ENCODE measurements around the gene TAGAP.
"Not testable (repeated sequence)": the region's sequence is repeated elsewhere in the genome, so short reads cannot be mapped to it uniquely, and the experiment has no call there.

TAGAP gene

DNA sequence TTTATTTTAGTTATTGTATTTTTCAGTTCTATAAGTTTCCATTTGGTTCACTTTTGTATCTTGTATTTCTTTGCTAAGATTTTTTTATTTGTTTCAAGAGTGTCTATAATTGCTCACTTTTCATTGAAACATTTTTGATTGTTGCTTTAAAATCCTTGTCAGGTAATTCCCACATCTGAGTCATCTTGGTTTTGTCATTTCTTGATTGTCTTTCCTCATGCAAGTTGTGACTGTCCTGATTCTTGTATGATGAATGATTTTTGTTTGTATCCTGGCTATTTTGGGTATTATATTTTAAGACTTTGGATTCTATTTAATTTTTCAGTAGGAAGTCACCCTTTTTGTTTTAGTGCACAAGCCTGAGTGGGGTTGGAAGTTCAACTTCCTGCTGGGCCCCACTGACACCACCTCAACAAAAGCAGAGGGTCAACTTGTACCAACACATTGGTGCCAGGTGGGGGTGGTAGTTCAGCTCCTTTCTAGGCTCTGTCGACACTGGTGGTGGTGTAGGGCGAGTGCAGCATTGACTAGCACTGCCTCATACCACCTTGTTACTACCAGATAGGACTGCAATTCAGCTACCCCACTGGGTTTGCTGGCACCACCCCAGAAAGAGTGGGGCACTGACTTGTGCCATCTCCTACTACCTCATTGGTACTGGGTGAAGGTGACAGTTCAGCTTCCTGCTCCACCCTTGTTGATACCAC lies 53.6 kb downstream of the TAGAP start:
- Histone ChIP-seq H2BK15ac (replicated peaks; ENCODE audit: low read depth) (no peak overlapping the region), H2BK5ac (ENCODE audit: low read length) (no peak overlapping the region), H3K18ac (ENCODE audit: low read length) (no peak overlapping the region), H2BK120ac (ENCODE audit: low read depth, low read length) (no peak overlapping the region), H3K79me2 (ENCODE audit: control insufficient read depth, insufficient read depth, low read length) (no peaks in the 10 kb centered on the region), H3K27ac (ENCODE audit: low read depth, low read length) (no peak overlapping the region), H2AK5ac (ENCODE audit: low read length) (no peak overlapping the region), H3K4me2 (ENCODE audit: low read length) (no peak overlapping the region), H4K8ac (ENCODE audit: low read depth, low read length) (no peak overlapping the region), H4K5ac (ENCODE audit: low read length) (no peak overlapping the region), H3K36me3 (ENCODE audit: control insufficient read depth, insufficient read depth, low read length) (no peaks in the 10 kb centered on the region), H3K56ac (ENCODE audit: low read length) (no peak overlapping the region), H3K4ac (ENCODE audit: low read depth, low read length) (no peak overlapping the region), H3K9ac (ENCODE audit: low read length) (no peak overlapping the region), H3K27me3 (ENCODE audit: insufficient read depth, low read length, poor library complexity) (no peaks in the 10 kb centered on the region), H3K4me1 (ENCODE audit: control insufficient read depth, low read depth, low read length) (no peaks in the 10 kb centered on the region), H3K4me3 (ENCODE audit: low read length) (no peak overlapping the region), H3K23ac (ENCODE audit: low read length) (no peak overlapping the region), H3K79me1 (ENCODE audit: low read length) (no peaks in the 10 kb centered on the region)
- WGBS (ENCODE audit: extremely low coverage, insufficient coverage, low lambda C conversion rate): no CpG with 5 or more reads among the region's 2 CpGs
- peak; percentile 51 for DNase-seq

DNA sequence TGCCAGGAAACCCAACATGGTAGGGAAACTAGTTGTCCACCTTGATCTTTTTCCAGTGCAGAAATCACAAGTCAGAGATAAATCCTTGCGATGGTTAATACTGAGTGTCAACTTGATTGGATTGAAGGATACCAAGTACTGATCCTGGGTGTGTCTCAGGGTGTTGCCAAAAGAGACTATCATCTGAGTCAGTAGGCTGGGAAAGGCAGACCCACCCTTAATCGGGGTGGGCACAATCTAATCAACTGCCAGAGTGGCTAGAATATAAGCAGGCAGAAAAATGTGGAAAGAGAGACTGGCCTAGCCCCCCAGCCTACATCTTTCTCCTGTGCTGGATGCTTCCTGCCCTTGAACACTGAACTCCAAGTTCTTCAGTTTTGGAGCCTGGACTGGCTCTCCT lies 55.1 kb downstream of the TAGAP start:
- not testable (repeated sequence) for H2BK15ac ChIP-seq (replicated peaks; ENCODE audit: low read depth); H3K4me3 ChIP-seq (ENCODE audit: low read length); H3K56ac ChIP-seq (ENCODE audit: low read length); H3K79me2 ChIP-seq (ENCODE audit: control insufficient read depth, insufficient read depth, low read length); H3K4ac ChIP-seq (ENCODE audit: low read depth, low read length); H3K18ac ChIP-seq (ENCODE audit: low read length); H2BK120ac ChIP-seq (ENCODE audit: low read depth, low read length); DNase-seq; H4K8ac ChIP-seq (ENCODE audit: low read depth, low read length); H3K9ac ChIP-seq (ENCODE audit: low read length); H3K27ac ChIP-seq (ENCODE audit: low read depth, low read length); H3K23ac ChIP-seq (ENCODE audit: low read length); H3K4me1 ChIP-seq (ENCODE audit: control insufficient read depth, low read depth, low read length); H3K27me3 ChIP-seq (ENCODE audit: insufficient read depth, low read length, poor library complexity); H3K79me1 ChIP-seq (ENCODE audit: low read length); H3K36me3 ChIP-seq (ENCODE audit: control insufficient read depth, insufficient read depth, low read length); H4K5ac ChIP-seq (ENCODE audit: low read length); H3K4me2 ChIP-seq (ENCODE audit: low read length); H2BK5ac ChIP-seq (ENCODE audit: low read length); H2AK5ac ChIP-seq (ENCODE audit: low read length)
- WGBS (ENCODE audit: extremely low coverage, insufficient coverage, low lambda C conversion rate): no CpG with 5 or more reads among the region's 2 CpGs

DNA sequence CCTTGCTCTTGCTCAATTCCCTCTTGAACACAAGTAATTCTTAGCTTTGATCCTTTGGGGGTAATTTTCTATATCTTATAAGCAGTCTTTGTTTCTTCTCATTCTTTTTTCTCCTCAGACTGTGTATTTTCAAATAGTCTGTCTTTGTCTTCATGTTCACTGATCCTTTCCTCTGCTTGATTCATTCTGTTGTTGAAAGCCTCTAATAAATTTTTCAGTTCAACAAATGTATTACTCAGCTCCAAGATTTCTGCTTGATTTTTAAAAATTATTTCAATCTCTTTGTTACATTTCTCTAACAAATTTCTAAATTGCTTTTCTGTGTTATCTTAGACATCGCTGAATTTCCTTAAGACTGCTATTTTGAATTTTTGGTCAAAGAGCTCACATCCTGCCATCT lies 56.3 kb downstream of the TAGAP start:
- Histone ChIP-seq H3K27me3 (ENCODE audit: insufficient read depth, low read length, poor library complexity) (no peaks in the 10 kb centered on the region), H3K27ac (ENCODE audit: low read depth, low read length) (no peak overlapping the region), H3K4ac (ENCODE audit: low read depth, low read length) (no peak overlapping the region), H3K79me1 (ENCODE audit: low read length) (no peaks in the 10 kb centered on the region), H3K23ac (ENCODE audit: low read length) (no peak overlapping the region), H2BK5ac (ENCODE audit: low read length) (no peak overlapping the region), H4K8ac (ENCODE audit: low read depth, low read length) (no peak overlapping the region), H3K18ac (ENCODE audit: low read length) (no peak overlapping the region), H3K9ac (ENCODE audit: low read length) (no peak overlapping the region), H3K56ac (ENCODE audit: low read length) (no peak overlapping the region), H2BK120ac (ENCODE audit: low read depth, low read length) (no peak overlapping the region), H2AK5ac (ENCODE audit: low read length) (no peak overlapping the region), H2BK15ac (replicated peaks; ENCODE audit: low read depth) (no peak overlapping the region), H3K4me3 (ENCODE audit: low read length) (no peak overlapping the region), H3K4me2 (ENCODE audit: low read length) (no peak overlapping the region), H4K5ac (ENCODE audit: low read length) (no peak overlapping the region), H3K36me3 (ENCODE audit: control insufficient read depth, insufficient read depth, low read length) (no peaks in the 10 kb centered on the region), H3K79me2 (ENCODE audit: control insufficient read depth, insufficient read depth, low read length) (no peaks in the 10 kb centered on the region), H3K4me1 (ENCODE audit: control insufficient read depth, low read depth, low read length) (no peaks in the 10 kb centered on the region)
- WGBS (ENCODE audit: extremely low coverage, insufficient coverage, low lambda C conversion rate): no CpG with 5 or more reads among the region's 1 CpG
- no peak for DNase-seq

DNA sequence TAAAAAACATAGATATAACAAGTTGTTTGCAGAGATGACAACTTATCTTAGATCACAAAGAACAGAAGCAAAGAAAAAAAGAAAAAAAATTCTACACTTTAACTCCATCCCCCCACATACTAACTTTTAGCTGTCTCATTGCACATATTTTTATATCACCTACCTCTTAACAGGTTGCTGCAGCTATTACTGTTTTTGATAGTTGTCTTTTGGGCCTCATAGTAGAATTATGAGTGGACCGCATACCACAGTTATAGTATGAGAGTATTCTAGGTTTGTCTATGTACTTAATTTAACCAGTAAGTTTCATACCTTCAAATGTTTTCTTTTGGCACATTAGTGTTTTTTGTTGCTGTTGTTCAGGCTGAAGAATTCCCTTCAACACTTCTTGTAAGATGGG lies 57.1 kb downstream of the TAGAP start:
- no peak overlapping the region for H3K4ac ChIP-seq (ENCODE audit: low read depth, low read length)
- H3K27me3 ChIP-seq (ENCODE audit: insufficient read depth, low read length, poor library complexity): no peaks in the 10 kb centered on the region
- H3K18ac ChIP-seq (ENCODE audit: low read length): no peak overlapping the region
- H4K8ac ChIP-seq (ENCODE audit: low read depth, low read length): no peak overlapping the region
- no peaks in the 10 kb centered on the region for H3K79me2 ChIP-seq (ENCODE audit: control insufficient read depth, insufficient read depth, low read length)
- no peak overlapping the region for H3K23ac ChIP-seq (ENCODE audit: low read length)
- DNase-seq: no peak
- H2BK15ac ChIP-seq (replicated peaks; ENCODE audit: low read depth): no peak overlapping the region
- H3K56ac ChIP-seq (ENCODE audit: low read length): no peak overlapping the region
- H3K9ac ChIP-seq (ENCODE audit: low read length): no peak overlapping the region
- no peak overlapping the region for H3K4me2 ChIP-seq (ENCODE audit: low read length)
- H2BK120ac ChIP-seq (ENCODE audit: low read depth, low read length): no peak overlapping the region
- H3K79me1 ChIP-seq (ENCODE audit: low read length): no peaks in the 10 kb centered on the region
- no peaks in the 10 kb centered on the region for H3K4me1 ChIP-seq (ENCODE audit: control insufficient read depth, low read depth, low read length)
- no peak overlapping the region for H4K5ac ChIP-seq (ENCODE audit: low read length)
- H2BK5ac ChIP-seq (ENCODE audit: low read length): no peak overlapping the region
- H2AK5ac ChIP-seq (ENCODE audit: low read length): no peak overlapping the region
- H3K27ac ChIP-seq (ENCODE audit: low read depth, low read length): no peak overlapping the region
- WGBS (ENCODE audit: extremely low coverage, insufficient coverage, low lambda C conversion rate): no CpG with 5 or more reads among the region's 1 CpG
- no peaks in the 10 kb centered on the region for H3K36me3 ChIP-seq (ENCODE audit: control insufficient read depth, insufficient read depth, low read length)
- no peak overlapping the region for H3K4me3 ChIP-seq (ENCODE audit: low read length)
